Right lobe of liver (tissue), 4 donors: Measurements from ENCODE around the gene ST8SIA2.

Experiments used
- POLR2A ChIP-seq: fragments of 450-650 bp; IDR thresholded peaks from one replicate; pipeline ENCODE4 v1.6.1; 2017; ENCODE audit warnings: antibody characterized with exemption, mild to moderate bottlenecking
- TF ChIP-seq, protein P1 (sequence below), 4 donors: fragments of 200-600 bp in 3 of 4; fragments of 450-650 bp in 1 of 4; IDR thresholded peaks; one replicate each; pipeline versions ENCODE4 v1.5.1 to v1.8.0; 2016 to 2022; ENCODE audit warnings: antibody characterized with exemption in 4 of 4, mild to moderate bottlenecking in 2 of 4
- donor health status: DM: no; HTN: no; CAD: no.
- donor health status: DM: no; HTN: no; CAD: no.
- donor health status: DM: no; HTN: yes; CAD: no.

DNA sequence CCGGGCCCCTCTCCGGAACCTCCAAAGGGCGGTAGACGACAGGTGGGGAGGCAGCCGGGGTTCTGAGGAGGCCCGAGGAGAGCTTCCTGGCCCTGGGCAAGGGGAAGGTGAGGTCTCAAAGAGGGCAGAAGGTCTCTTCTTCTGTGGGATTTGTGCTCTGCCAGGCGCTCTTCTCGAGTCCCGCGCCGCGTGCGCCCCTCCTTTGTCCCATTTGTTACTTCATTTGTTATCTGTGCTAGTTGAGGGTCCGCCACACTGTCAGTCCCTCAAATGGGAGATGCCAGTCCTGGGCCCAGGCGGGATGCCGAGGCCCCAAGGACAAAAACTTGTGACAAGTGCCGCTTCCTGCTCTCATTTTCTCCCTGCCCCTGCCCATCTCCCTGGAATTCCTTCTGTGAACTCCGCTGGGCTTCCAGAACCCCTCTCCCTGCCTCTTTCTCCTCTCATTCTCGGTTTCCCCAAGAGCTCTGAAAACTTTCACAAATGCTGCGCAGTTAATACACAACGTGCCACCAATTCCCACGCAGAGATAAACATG lies 1.5 kb downstream of the ST8SIA2 start:
- no peak for TF ChIP-seq POLR2A
- TF ChIP-seq, protein P1, sequence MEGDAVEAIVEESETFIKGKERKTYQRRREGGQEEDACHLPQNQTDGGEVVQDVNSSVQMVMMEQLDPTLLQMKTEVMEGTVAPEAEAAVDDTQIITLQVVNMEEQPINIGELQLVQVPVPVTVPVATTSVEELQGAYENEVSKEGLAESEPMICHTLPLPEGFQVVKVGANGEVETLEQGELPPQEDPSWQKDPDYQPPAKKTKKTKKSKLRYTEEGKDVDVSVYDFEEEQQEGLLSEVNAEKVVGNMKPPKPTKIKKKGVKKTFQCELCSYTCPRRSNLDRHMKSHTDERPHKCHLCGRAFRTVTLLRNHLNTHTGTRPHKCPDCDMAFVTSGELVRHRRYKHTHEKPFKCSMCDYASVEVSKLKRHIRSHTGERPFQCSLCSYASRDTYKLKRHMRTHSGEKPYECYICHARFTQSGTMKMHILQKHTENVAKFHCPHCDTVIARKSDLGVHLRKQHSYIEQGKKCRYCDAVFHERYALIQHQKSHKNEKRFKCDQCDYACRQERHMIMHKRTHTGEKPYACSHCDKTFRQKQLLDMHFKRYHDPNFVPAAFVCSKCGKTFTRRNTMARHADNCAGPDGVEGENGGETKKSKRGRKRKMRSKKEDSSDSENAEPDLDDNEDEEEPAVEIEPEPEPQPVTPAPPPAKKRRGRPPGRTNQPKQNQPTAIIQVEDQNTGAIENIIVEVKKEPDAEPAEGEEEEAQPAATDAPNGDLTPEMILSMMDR (IDR thresholded peaks at IDR 0.05), result no peak
